HG03280 (cell line): ENCODE results near the gene ACSL1.

Source experiments
- ATAC-seq: cut with Tn5 transposase; IDR thresholded peaks from one replicate; pipeline ENCODE4 v1.9.1; 2021; ENCODE audit warnings: mild to moderate bottlenecking, moderate library complexity; ENCODE audit not compliant: unreplicated experiment

The ACSL1 gene

DNA sequence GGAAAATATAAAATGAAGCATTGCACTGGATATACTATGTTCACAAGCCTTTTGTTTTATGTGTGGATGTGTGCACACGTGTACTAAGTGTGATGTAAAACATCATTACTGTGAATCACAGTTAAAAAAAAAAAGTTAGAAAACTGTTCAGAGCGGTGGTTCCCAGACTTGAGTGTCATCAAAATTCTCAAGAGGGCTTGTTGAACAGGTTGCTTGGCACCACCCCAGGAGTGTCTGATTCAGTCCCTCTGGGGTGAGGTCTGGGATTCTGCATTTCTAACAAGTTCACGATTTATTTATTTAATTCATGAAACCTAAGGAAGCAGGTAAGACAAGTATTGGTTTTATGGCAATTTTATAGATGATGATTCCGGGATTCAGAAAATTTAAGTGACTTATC lies 93.6 kb downstream of the ACSL1 start:
- no peak for ATAC-seq

DNA sequence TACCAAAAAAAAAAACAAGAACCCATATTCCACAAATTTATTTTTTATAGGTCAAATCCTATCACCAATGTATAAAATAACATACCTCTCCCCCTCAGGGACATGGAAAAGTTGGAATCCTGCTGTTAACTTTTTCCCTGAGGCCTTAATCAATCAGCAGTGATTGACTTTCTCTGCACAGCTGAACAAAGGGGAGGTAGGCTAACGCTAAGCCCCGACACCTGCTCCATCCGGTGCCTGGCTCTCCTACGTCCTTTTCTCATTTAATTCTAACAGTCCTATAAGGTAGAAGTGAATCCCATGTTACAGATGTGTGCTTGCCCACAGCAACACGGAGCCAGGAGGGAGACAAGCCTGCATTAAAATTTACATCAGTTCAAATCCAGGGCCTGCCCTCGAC lies 94.7 kb downstream of the ACSL1 start:
- no peak for ATAC-seq

DNA sequence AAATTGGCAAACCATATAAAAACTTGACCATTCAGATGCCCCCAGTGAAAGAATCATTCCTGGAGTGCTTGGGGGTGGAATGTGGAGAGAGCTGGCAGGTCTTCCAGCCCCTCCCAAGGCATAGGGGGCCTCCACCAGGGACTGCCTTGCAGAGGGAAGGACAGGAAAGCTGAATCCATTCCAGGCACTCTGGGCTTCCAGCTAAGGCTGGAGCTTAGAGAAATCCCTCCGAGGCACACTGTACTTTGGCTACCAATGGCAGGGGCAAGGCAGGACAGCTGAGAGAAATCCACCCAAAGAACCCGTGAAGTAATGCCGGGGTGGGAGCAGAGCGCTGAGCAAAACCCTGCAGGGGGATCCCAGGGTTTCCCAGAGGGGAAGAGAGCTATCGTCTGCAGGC lies 95.8 kb downstream of the ACSL1 start:
- no peak for ATAC-seq

DNA sequence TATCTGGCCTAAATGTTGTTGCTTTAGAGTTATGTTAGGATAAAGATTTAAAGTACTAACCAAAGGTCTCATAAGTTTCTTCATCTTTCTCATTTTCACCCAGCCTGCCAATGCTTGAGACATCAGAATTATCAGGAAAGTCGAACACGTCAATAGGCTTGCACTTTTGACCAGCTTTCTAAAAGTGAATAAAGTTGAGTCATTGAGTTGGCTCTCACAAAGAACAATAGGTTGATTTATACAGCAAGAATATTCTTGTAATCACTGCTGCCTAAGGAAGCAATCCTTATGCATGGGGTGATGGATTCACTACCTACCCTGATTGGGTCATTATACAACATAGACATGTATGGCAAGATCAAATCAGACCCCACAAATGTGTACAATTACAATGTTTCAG lies 96.9 kb downstream of the ACSL1 start:
- no peak for ATAC-seq

DNA sequence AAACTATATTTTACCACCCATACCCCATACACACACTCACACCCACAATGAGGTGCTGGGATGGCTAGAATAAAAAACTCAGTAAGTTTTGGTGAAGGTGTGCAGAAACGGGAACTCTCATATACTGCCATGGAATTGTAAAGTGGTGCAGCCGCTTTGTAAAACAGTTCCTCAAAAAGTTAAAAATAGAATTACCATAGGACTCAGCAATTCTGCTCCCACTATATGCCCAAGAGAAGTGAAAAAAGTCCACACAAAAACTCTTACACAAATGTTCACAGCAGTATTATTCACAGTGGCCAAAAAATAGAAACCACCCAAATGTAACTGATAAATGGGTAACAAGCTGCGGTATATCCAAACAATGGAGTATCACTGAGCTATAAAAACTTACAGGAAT lies 98.3 kb downstream of the ACSL1 start:
- no peak for ATAC-seq

DNA sequence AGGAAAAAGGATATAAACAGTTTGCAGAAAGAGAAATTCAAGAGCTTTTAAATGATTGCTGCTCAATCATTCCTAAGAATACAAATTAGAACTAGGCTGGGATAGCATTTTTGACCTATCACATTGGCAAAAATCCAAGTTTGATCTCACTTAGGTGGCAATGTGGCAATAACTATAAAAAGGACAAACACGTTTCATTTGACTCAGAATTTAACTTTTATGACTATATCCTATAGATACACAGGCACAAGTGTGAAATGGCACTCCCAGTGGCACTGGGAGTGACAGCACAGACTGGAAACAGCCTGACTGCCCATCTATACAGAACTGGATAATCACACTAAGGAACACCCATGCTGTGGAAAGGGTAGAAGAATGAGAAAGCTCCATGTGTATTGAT lies 103.0 kb downstream of the ACSL1 start:
- ATAC-seq = no peak

DNA sequence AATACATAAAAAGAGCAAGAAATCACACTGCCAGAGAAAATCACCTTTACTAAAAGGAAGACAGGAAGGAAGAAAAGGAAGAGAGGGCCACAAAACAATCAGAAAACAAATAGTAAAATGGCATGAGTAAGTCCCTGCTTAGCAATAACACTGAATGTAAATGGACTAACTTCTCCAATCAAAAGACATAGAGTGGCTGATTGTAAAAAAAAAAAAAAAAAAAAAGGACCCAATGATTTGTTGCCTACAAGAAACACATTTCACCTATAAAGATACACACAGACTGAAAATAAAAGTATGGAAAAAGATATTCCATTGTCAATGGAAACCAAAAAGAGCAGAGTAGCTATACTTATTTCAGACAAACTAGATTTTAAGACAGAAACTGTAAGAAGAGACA lies 104.5 kb downstream of the ACSL1 start:
- no peak for ATAC-seq

DNA sequence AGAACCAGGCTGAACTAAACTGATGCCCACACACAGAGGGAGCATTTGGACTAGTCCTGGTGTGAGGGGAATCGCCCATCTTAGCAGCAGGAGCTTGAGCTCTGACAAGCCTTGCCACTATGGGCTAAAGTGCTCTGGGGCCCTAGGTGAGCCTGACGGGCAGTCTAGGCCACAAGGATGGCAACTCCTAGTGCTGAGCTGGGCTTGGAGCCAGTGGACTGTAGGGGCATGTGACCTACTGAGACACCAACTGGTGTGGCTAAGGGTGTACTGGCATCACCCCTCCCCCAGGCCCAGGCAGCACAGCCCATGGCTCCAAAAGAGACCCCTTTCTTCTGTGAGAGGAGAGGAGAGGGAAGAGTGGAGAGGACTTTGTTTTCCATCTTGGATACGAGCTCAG lies 106.4 kb downstream of the ACSL1 start:
- ATAC-seq = no peak

DNA sequence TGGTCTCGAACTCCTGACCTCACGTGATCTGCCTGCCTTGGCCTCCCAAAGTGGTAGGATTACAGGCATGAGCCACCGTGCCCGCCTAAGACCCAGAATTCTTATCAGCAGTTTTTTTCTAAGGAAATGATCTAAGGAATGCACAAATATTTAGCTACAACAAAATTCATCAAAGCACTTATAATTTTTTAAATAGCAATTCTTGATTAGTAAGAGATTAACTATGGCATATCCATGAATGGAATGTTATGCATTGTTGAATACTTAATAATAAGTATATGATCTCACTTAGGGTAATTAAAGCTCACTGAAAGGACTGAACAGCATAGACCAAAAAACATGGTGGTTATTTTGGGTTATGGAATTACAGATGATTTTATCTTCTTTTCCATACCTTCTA lies 110.2 kb downstream of the ACSL1 start:
- ATAC-seq = no peak

DNA sequence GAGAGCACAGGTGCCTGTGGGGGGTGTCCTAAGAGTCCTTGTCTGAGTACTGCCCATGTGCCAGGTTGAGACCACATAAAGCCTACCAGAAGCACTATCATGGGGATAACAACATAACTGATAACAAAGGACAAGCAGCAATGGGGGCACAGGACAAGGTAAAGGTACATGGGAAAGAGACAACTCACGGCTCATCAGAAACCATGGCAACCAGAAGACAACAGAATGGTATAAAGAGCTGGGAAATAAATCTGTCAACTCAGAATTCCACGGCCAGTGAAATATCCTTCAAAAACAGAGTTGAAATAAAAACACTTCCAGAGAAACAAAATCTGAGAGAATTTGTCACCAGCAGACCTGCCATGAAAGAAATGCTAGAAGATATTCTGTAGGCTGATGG lies 111.9 kb downstream of the ACSL1 start:
- no peak for ATAC-seq

DNA sequence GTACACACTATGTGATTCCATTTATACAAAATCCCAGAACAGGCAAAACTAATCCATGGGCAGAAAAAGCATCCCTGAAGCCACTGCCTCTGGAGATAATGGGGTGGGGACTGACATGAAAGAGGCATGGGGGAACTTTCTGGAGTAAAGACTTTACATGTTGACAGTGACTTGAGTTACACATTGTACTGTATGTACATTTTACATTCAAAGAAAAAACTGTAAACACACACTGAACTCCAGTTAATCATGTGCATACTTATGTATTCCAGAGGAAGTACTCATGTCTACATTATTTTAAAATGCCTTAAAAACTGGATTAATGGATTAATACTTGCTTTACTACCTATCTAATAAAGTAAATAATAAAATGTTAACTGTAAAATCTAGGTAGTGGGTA lies 113.4 kb downstream of the ACSL1 start:
- no peak for ATAC-seq

DNA sequence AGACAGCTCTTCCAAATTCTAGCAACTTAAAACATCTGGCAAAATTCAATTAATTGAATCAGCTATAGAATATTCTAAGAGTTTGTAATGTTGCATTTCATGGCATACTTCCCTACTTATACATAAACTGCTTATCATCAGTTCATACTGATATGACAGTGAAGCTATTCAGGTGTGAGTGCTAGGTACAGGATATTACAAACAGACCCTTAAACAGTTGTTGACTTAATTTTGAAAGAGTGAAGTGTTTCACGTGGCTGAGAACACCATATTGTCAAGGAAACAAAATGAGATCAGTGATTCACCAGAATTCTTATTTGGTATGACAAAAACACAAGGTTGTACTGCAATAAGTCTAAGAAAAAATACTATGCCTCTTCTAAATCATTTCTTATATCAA lies 119.3 kb downstream of the ACSL1 start:
- no peak for ATAC-seq

DNA sequence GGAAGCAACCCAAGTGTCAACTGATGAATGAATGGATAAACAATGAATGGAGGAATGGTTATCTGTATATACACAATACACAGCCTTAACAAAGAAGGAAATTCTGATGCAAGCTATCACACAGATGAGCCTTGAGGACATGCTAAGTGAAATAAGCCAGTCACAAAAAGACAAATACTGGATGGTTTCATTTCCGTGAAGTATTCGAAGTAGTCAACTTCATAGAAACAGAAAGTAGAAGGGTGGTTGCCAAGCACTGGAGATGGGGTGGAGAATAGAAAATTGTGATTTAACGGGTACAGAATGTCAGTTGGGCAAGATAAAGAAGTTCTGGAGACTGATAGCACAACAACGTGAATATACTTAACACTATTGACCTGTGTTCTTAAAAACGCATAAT lies 120.1 kb downstream of the ACSL1 start:
- ATAC-seq = no peak
